IPS-18c (cell line): Measurements from ENCODE around the gene C6orf132.

Experiments
- H3K4me3 ChIP-seq: 2 replicates; pipeline ENCODE4 v1.7.0; 2013; ENCODE audit warnings: low read depth, mild to moderate bottlenecking, low read length, moderate library complexity; ENCODE audit not compliant: insufficient read depth
- H3K9me3 ChIP-seq: one replicate; pipeline ENCODE4 v1.6.1; 2013; ENCODE audit warnings: mild to moderate bottlenecking, low read length, moderate library complexity; ENCODE audit not compliant: control insufficient read depth, insufficient read depth

Gene C6orf132

GRCh38 chr6:42123379-42124103 is 18.9 kb downstream of the C6orf132 start:
- Histone ChIP-seq H3K9me3 (no peaks in the 10 kb centered on the region), H3K4me3 (no peak overlapping the region)

GRCh38 chr6:42120895-42121865 is 21.2 kb downstream of the C6orf132 start:
- Histone ChIP-seq H3K9me3 (no peaks in the 10 kb centered on the region), H3K4me3 (no peak overlapping the region)

- Histone ChIP-seq H3K9me3 (no peaks in the 10 kb centered on the region), H3K4me3 (no peak overlapping the region)
Observed at GRCh38 chr6:42118162-42119001, 24.0 kb downstream of the C6orf132 start.

GRCh38 chr6:42117843-42118161 is 24.6 kb downstream of the C6orf132 start:
- Histone ChIP-seq H3K9me3 (no peaks in the 10 kb centered on the region), H3K4me3 (no peak overlapping the region)

GRCh38 chr6:42113936-42114636 is 28.3 kb downstream of the C6orf132 start:
- H3K9me3 ChIP-seq = no peaks in the 10 kb centered on the region
- H3K4me3 ChIP-seq = no peak overlapping the region

GRCh38 chr6:42112351-42112750 is 30.1 kb downstream of the C6orf132 start:
- Histone ChIP-seq H3K9me3 (no peaks in the 10 kb centered on the region), H3K4me3 (no peak overlapping the region)

- Histone ChIP-seq H3K9me3 (peaks cover 2% of the 10 kb centered on the region), H3K4me3 (no peak overlapping the region)
Observed at GRCh38 chr6:42110683-42111082, 31.7 kb downstream of the C6orf132 start.

GRCh38 chr6:42108071-42108470 is 34.3 kb downstream of the C6orf132 start:
- H3K4me3 ChIP-seq = no peak overlapping the region
- peaks cover 2% of the 10 kb centered on the region for H3K9me3 ChIP-seq

- peaks cover 2% of the 10 kb centered on the region for H3K9me3 ChIP-seq
- H3K4me3 ChIP-seq = no peak overlapping the region
Observed at GRCh38 chr6:42106112-42107023, 36.1 kb downstream of the C6orf132 start.

GRCh38 chr6:42105709-42106108 is 36.7 kb downstream of the C6orf132 start:
- Histone ChIP-seq H3K9me3 (peaks cover 2% of the 10 kb centered on the region), H3K4me3 (no peak overlapping the region)

- H3K4me3 ChIP-seq = no peak overlapping the region
- peaks cover 2% of the 10 kb centered on the region for H3K9me3 ChIP-seq
Observed at GRCh38 chr6:42105156-42105648, 37.2 kb downstream of the C6orf132 start.

GRCh38 chr6:42104804-42105125 is 37.7 kb downstream of the C6orf132 start:
- Histone ChIP-seq H3K9me3 (peaks cover 2% of the 10 kb centered on the region), H3K4me3 (peak overlapping the region; percentile 57; the same call in 1 of the 2 replicates)

- Histone ChIP-seq H3K4me3 (peak overlapping the region; percentile 57), H3K9me3 (peaks cover 2% of the 10 kb centered on the region)
Observed at GRCh38 chr6:42104095-42104803, 38.2 kb downstream of the C6orf132 start.

- Histone ChIP-seq H3K9me3 (peaks cover 2% of the 10 kb centered on the region), H3K4me3 (peak overlapping the region; percentile 57; the same call in 1 of the 2 replicates)
Observed at GRCh38 chr6:42103753-42104094, 38.7 kb downstream of the C6orf132 start.

GRCh38 chr6:42103216-42103615 is 39.2 kb downstream of the C6orf132 start:
- Histone ChIP-seq H3K9me3 (peaks cover 2% of the 10 kb centered on the region), H3K4me3 (no peak overlapping the region)
